HEK293 (cell line): ENCODE data around the gene WDR18.

Experiments
- BCL11A ChIP-seq: fragments of 450-650 bp; formaldehyde crosslinking; IDR thresholded peaks from 2 replicates; pipeline ENCODE4 v1.5.1; 2016; ENCODE audit warnings: low read depth, missing biosample characterization, missing genetic modification characterization
- GLI2 ChIP-seq: fragments of 450-650 bp; formaldehyde crosslinking; IDR thresholded peaks from 2 replicates; pipeline ENCODE4; 2017; ENCODE audit warnings: missing biosample characterization, missing genetic modification characterization, low read depth, borderline replicate concordance
- GLIS2 ChIP-seq: fragments of 450-650 bp; formaldehyde crosslinking; IDR thresholded peaks from 2 replicates; pipeline ENCODE4 v1.5.1; 2016; ENCODE audit warnings: missing biosample characterization, missing genetic modification characterization
- HOXD13 ChIP-seq: sonication (generic); formaldehyde crosslinking; IDR thresholded peaks from 2 replicates; pipeline ENCODE4 v1.8.0; 2022; ENCODE audit warnings: missing genetic modification reagents, borderline replicate concordance
- KLF1 ChIP-seq: fragments of 450-650 bp; formaldehyde crosslinking; IDR thresholded peaks from 2 replicates; pipeline ENCODE4 v1.5.1; 2016; ENCODE audit warnings: missing biosample characterization, missing genetic modification characterization
- KLF10 ChIP-seq: fragments of 450-650 bp; IDR thresholded peaks from 2 replicates; pipeline ENCODE4 v1.5.1; 2018; ENCODE audit warnings: missing biosample characterization, mild to moderate bottlenecking, missing genetic modification characterization
- REPIN1 ChIP-seq: fragments of 450-650 bp; formaldehyde crosslinking; IDR thresholded peaks from 2 replicates; pipeline ENCODE4 v1.5.1; 2017; ENCODE audit warnings: missing biosample characterization, missing genetic modification characterization, low read depth
- ZBTB7A ChIP-seq: fragments of 450-650 bp; formaldehyde crosslinking; IDR thresholded peaks from 2 replicates; pipeline ENCODE4 v1.5.1; 2016; ENCODE audit warnings: low read depth, missing biosample characterization, missing genetic modification characterization
- ZFP69B ChIP-seq: fragments of 450-650 bp; formaldehyde crosslinking; IDR thresholded peaks from 2 replicates; pipeline ENCODE4 v1.5.1; 2016; ENCODE audit warnings: missing biosample characterization, missing genetic modification characterization
- ZNF121 ChIP-seq: fragments of 450-650 bp; formaldehyde crosslinking; IDR thresholded peaks from 2 replicates; pipeline ENCODE4 v1.5.1; 2016; ENCODE audit warnings: missing biosample characterization, missing genetic modification characterization
- ZNF133 ChIP-seq: fragments of 450-650 bp; formaldehyde crosslinking; IDR thresholded peaks from 2 replicates; pipeline ENCODE4 v1.5.1; 2016; ENCODE audit warnings: missing biosample characterization, missing genetic modification characterization
- ZNF146 ChIP-seq: fragments of 450-650 bp; formaldehyde crosslinking; IDR thresholded peaks from 2 replicates; pipeline ENCODE4 v1.5.1; 2016; ENCODE audit warnings: missing biosample characterization, missing genetic modification characterization
- ZNF18 ChIP-seq: fragments of 450-650 bp; formaldehyde crosslinking; IDR thresholded peaks from 2 replicates; pipeline ENCODE4 v1.5.1; 2016; ENCODE audit warnings: missing biosample characterization, missing genetic modification characterization
- ZNF2 ChIP-seq: fragments of 450-650 bp; formaldehyde crosslinking; IDR thresholded peaks from 2 replicates; pipeline ENCODE4 v1.5.1; 2016; ENCODE audit warnings: missing biosample characterization, missing genetic modification characterization
- ZNF239 ChIP-seq: fragments of 450-650 bp; formaldehyde crosslinking; IDR thresholded peaks from 2 replicates; pipeline ENCODE4 v1.5.1; 2016; ENCODE audit warnings: missing biosample characterization, missing genetic modification characterization
- ZNF302 ChIP-seq: fragments of 450-650 bp; formaldehyde crosslinking; IDR thresholded peaks from 2 replicates; pipeline ENCODE4 v1.5.1; 2016; ENCODE audit warnings: missing biosample characterization, missing genetic modification characterization, low read depth
- ZNF394 ChIP-seq: fragments of 450-650 bp; formaldehyde crosslinking; IDR thresholded peaks from 2 replicates; pipeline ENCODE4 v1.5.1; 2016; ENCODE audit warnings: missing biosample characterization, missing genetic modification characterization, mild to moderate bottlenecking, moderate library complexity, borderline replicate concordance
- ZNF404 ChIP-seq: fragments of 450-650 bp; formaldehyde crosslinking; IDR thresholded peaks from 2 replicates; pipeline ENCODE4 v1.5.1; 2017; ENCODE audit warnings: missing biosample characterization, missing genetic modification characterization
- ZNF501 ChIP-seq: fragments of 450-650 bp; formaldehyde crosslinking; IDR thresholded peaks from 2 replicates; pipeline ENCODE4 v1.5.1; 2016; ENCODE audit warnings: missing biosample characterization, missing genetic modification characterization
- ZNF530 ChIP-seq: fragments of 450-650 bp; formaldehyde crosslinking; IDR thresholded peaks from 2 replicates; pipeline ENCODE4 v1.5.1; 2016; ENCODE audit warnings: low read depth, missing biosample characterization, missing genetic modification characterization
- ZNF555 ChIP-seq: fragments of 450-650 bp; formaldehyde crosslinking; conservative IDR thresholded peaks from 2 replicates; pipeline ENCODE4 v1.5.1; 2017; ENCODE audit warnings: missing biosample characterization, mild to moderate bottlenecking, missing genetic modification characterization, inconsistent platforms
- ZNF629 ChIP-seq: fragments of 450-650 bp; formaldehyde crosslinking; IDR thresholded peaks from 2 replicates; pipeline ENCODE4 v1.5.1; 2017; ENCODE audit warnings: missing biosample characterization, missing genetic modification characterization
- ZNF654 ChIP-seq: fragments of 450-650 bp; formaldehyde crosslinking; IDR thresholded peaks from 2 replicates; pipeline ENCODE4 v1.5.1; 2016; ENCODE audit warnings: low read depth, missing biosample characterization, missing genetic modification characterization
- ZNF658 ChIP-seq: fragments of 450-650 bp; formaldehyde crosslinking; IDR thresholded peaks from 2 replicates; pipeline ENCODE4; 2016; ENCODE audit warnings: missing biosample characterization, missing genetic modification characterization
- ZNF747 ChIP-seq: fragments of 450-650 bp; formaldehyde crosslinking; IDR thresholded peaks from 2 replicates; pipeline ENCODE4 v1.5.1; 2016; ENCODE audit warnings: missing biosample characterization, missing genetic modification characterization
- ZNF768 ChIP-seq: fragments of 450-650 bp; formaldehyde crosslinking; IDR thresholded peaks from 2 replicates; pipeline ENCODE4 v1.5.1; 2018; ENCODE audit warnings: missing biosample characterization, mild to moderate bottlenecking, missing genetic modification characterization
- ZSCAN18 ChIP-seq: fragments of 450-650 bp; formaldehyde crosslinking; IDR thresholded peaks from 2 replicates; pipeline ENCODE4 v1.5.1; 2016; ENCODE audit warnings: missing biosample characterization, missing genetic modification characterization
- ZSCAN23 ChIP-seq: fragments of 450-650 bp; formaldehyde crosslinking; IDR thresholded peaks from 2 replicates; pipeline ENCODE4 v1.5.1; 2016; ENCODE audit warnings: missing biosample characterization, missing genetic modification characterization
- ZSCAN5A ChIP-seq: fragments of 450-650 bp; formaldehyde crosslinking; IDR thresholded peaks from 2 replicates; pipeline ENCODE4 v1.5.1; 2016; ENCODE audit warnings: missing biosample characterization, missing genetic modification characterization
- TF ChIP-seq, protein P1 (sequence below): fragments of 450-650 bp; formaldehyde crosslinking; IDR thresholded peaks from 2 replicates; pipeline ENCODE4 v1.5.1; 2016; ENCODE audit warnings: missing biosample characterization, missing genetic modification characterization
- TF ChIP-seq, protein P2 (sequence below): fragments of 450-650 bp; formaldehyde crosslinking; IDR thresholded peaks from 2 replicates; pipeline ENCODE4 v1.5.1; 2016; ENCODE audit warnings: missing biosample characterization, missing genetic modification characterization, borderline replicate concordance
- TF ChIP-seq, protein P3 (sequence below): fragments of 450-650 bp; formaldehyde crosslinking; IDR thresholded peaks from 2 replicates; pipeline ENCODE4 v1.5.1; 2016; ENCODE audit warnings: missing biosample characterization, missing genetic modification characterization

The WDR18 gene

GRCh38 chr19:984165-984967 is at the start of gene WDR18 (continued):
- peak; percentile 97 for TF ChIP-seq ZNF629 (tag by site-specific recombination)
- peak; percentile 87 for TF ChIP-seq ZNF501 (tag by site-specific recombination)
- no peak for TF ChIP-seq REPIN1
- TF ChIP-seq ZNF2, result peak; percentile 90
- TF ChIP-seq HOXD13 (CRISPR knock-in tag), result no peak
- TF ChIP-seq ZSCAN5A (tag by site-specific recombination), result peak; percentile 47; the same call in 1 of the 2 replicates
- TF ChIP-seq ZNF658 (tag by site-specific recombination), result no peak
- no peak for TF ChIP-seq ZNF121 (tag by site-specific recombination)
- no peak for TF ChIP-seq ZNF654 (tag by site-specific recombination)
- TF ChIP-seq ZNF18 (tag by site-specific recombination), result peak; percentile 28
- 0 out of 2 replicates have a peak, but pooled peaks have one; percentile 46 for TF ChIP-seq ZNF146 (tag by site-specific recombination)
- 0 out of 2 replicates have a peak, but pooled peaks have one; percentile 53 for TF ChIP-seq ZNF239 (tag by site-specific recombination)
- TF ChIP-seq ZNF768 (tag by site-specific recombination), result no peak
- TF ChIP-seq KLF1 (tag by site-specific recombination), result peak; percentile 61; the same call in 1 of the 2 replicates
- TF ChIP-seq ZNF404, result no peak
- TF ChIP-seq KLF10 (tag by site-specific recombination), result 0 out of 2 replicates have a peak, but pooled peaks have one; percentile 33
- no peak for TF ChIP-seq ZNF530 (tag by site-specific recombination)
- TF ChIP-seq, protein P1, sequence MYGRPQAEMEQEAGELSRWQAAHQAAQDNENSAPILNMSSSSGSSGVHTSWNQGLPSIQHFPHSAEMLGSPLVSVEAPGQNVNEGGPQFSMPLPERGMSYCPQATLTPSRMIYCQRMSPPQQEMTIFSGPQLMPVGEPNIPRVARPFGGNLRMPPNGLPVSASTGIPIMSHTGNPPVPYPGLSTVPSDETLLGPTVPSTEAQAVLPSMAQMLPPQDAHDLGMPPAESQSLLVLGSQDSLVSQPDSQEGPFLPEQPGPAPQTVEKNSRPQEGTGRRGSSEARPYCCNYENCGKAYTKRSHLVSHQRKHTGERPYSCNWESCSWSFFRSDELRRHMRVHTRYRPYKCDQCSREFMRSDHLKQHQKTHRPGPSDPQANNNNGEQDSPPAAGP (tag by site-specific recombination), result peak; percentile 88
- no peak; the same call in 1 of the 2 replicates for TF ChIP-seq ZNF394
- TF ChIP-seq ZNF133 (tag by site-specific recombination), result peak; percentile 55; the same call in 1 of the 2 replicates
- TF ChIP-seq ZNF747 (tag by site-specific recombination), result no peak
- 0 out of 2 replicates have a peak, but pooled peaks have one; percentile 52 for TF ChIP-seq ZFP69B
- no peak; the same call in 1 of the 2 replicates for TF ChIP-seq BCL11A (tag by site-specific recombination)
- TF ChIP-seq ZNF302 (tag by site-specific recombination), result no peak
- 0 out of 2 replicates have a peak, but pooled peaks have one; percentile 65 for TF ChIP-seq ZSCAN23 (tag by site-specific recombination)
- no peak for TF ChIP-seq ZNF555 (tag by site-specific recombination)
- TF ChIP-seq GLI2, result no peak
- TF ChIP-seq, protein P2, sequence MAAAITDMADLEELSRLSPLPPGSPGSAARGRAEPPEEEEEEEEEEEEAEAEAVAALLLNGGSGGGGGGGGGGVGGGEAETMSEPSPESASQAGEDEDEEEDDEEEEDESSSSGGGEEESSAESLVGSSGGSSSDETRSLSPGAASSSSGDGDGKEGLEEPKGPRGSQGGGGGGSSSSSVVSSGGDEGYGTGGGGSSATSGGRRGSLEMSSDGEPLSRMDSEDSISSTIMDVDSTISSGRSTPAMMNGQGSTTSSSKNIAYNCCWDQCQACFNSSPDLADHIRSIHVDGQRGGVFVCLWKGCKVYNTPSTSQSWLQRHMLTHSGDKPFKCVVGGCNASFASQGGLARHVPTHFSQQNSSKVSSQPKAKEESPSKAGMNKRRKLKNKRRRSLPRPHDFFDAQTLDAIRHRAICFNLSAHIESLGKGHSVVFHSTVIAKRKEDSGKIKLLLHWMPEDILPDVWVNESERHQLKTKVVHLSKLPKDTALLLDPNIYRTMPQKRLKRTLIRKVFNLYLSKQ (tag by site-specific recombination), result no peak
- TF ChIP-seq ZSCAN18 (tag by site-specific recombination), result peak; percentile 83; the same call in 1 of the 2 replicates
- TF ChIP-seq ZBTB7A (tag by site-specific recombination), result peak; percentile 99
- TF ChIP-seq, protein P3, sequence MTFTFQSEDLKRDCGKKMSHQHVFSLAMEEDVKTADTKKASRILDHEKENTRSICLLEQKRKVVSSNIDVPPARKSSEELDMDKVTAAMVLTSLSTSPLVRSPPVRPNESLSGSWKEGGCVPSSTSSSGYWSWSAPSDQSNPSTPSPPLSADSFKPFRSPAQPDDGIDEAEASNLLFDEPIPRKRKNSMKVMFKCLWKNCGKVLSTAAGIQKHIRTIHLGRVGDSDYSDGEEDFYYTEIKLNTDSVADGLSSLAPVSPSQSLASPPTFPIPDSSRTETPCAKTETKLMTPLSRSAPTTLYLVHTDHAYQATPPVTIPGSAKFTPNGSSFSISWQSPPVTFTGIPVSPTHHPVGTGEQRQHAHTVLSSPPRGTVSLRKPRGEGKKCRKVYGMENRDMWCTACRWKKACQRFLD (tag by site-specific recombination), result no peak
- peak; percentile 76 for TF ChIP-seq GLIS2 (tag by site-specific recombination)
